SK-N-SH (cell line): ENCODE measurements around the gene NKD1. TPM values are rescaled to one million over a fixed set of nuclear protein-coding genes. Genes with fewer than 3 reads are reported as not detected.

Experiments
- CTCF ChIA-PET: fragments of 300-600, 350-600 bp; formaldehyde crosslinking; extraction: SDS; loops from one replicate; lab custom pipeline; 2021; lab: Yijun Ruan, JAX
- POLR2A ChIA-PET: fragments of 350-600 bp; sonication (Branson Sonifier 250); formaldehyde crosslinking; extraction: SDS; loops from one replicate; lab custom pipeline; 2020; ENCODE audit warnings: antibody characterized with exemption, inconsistent platforms; lab: Yijun Ruan, JAX
- DNase-seq: peaks from one replicate; pipeline ENCODE4 v3.0.0; 2012
- H2AFZ ChIP-seq: fragments of 200-600 bp; sonication (generic); 2 replicates; pipeline ENCODE4 v1.8.1; 2016; ENCODE audit warnings: antibody characterized with exemption, mild to moderate bottlenecking, low read depth
- H3F3A ChIP-seq: fragments of 200-600 bp; sonication (generic); replicated peaks from 2 replicates; pipeline ENCODE3; 2016; ENCODE audit warnings: antibody characterized with exemption, mild to moderate bottlenecking; ENCODE audit not compliant: insufficient read depth
- H3K27ac ChIP-seq, 2 experiments: fragments of 200-500 bp in 1 of 2; fragments of 200-600 bp in 1 of 2; sonication (Bioruptor generic) in 1 of 2; sonication (generic), shearing (Covaris generic) in 1 of 2; 2 replicates each; pipeline versions ENCODE4 v1.5.1 to v1.6.1; 2014 to 2016; ENCODE audit warnings: low read depth in 2 of 2, inconsistent platforms in 1 of 2, low read length in 1 of 2, mild to moderate bottlenecking in 1 of 2, mixed read lengths in 1 of 2
- H3K27me3 ChIP-seq: fragments of 200-600 bp; sonication (generic), shearing (Covaris generic); 2 replicates; pipeline ENCODE4 v1.6.1; 2016; ENCODE audit warnings: mixed run types; ENCODE audit not compliant: insufficient read depth
- H3K36me3 ChIP-seq, 2 experiments: fragments of 200-500 bp in 1 of 2; fragments of 200-600 bp in 1 of 2; sonication (Bioruptor generic) in 1 of 2; sonication (generic) in 1 of 2; replicated peaks in 1 of 2; 2 replicates each; pipeline versions ENCODE3 to v1.5.1; 2014 to 2016; ENCODE audit warnings: low read length in 1 of 2, mild to moderate bottlenecking in 1 of 2; ENCODE audit not compliant: insufficient read depth in 2 of 2, control insufficient read depth in 1 of 2
- H3K4me1 ChIP-seq, 2 experiments: fragments of 200-500 bp in 1 of 2; fragments of 200-600 bp in 1 of 2; sonication (Bioruptor generic) in 1 of 2; sonication (generic), shearing (Covaris generic) in 1 of 2; 2 replicates each; pipeline versions ENCODE4 v1.5.1 to v1.6.1; 2014 to 2016; ENCODE audit warnings: low read depth in 1 of 2, low read length in 1 of 2, mixed run types in 1 of 2; ENCODE audit not compliant: insufficient read depth in 2 of 2, control insufficient read depth in 1 of 2
- H3K4me2 ChIP-seq: fragments of 200-600 bp; sonication (generic), shearing (Covaris generic); 2 replicates; pipeline ENCODE4 v1.6.1; 2017; ENCODE audit warnings: mixed run types
- H3K4me3 ChIP-seq, 2 experiments: fragments of 200-500 bp in 1 of 2; fragments of 200-600 bp in 1 of 2; sonication (Bioruptor generic) in 1 of 2; sonication (generic), shearing (Covaris generic) in 1 of 2; 2 replicates each; pipeline versions ENCODE4 v1.5.1 to v1.8.1; 2014 to 2016; ENCODE audit warnings: low read depth in 2 of 2, inconsistent platforms in 1 of 2, low read length in 1 of 2, mild to moderate bottlenecking in 1 of 2, mixed read lengths in 1 of 2, moderate library complexity in 1 of 2
- H3K79me2 ChIP-seq: fragments of 200-600 bp; sonication (generic); 2 replicates; pipeline ENCODE4 v1.8.1; 2017; ENCODE audit warnings: mild to moderate bottlenecking; ENCODE audit not compliant: insufficient read depth
- H3K9ac ChIP-seq: fragments of 200-600 bp; sonication (generic); 2 replicates; pipeline ENCODE4 v1.6.1; 2017; ENCODE audit warnings: mixed run types
- H3K9me2 ChIP-seq: fragments of 200-600 bp; sonication (generic); 2 replicates; pipeline ENCODE4 v1.6.1; 2017; ENCODE audit warnings: mixed run types
- H3K9me3 ChIP-seq: fragments of 200-600 bp; sonication (generic); 2 replicates; pipeline ENCODE4 v1.6.1; 2017; ENCODE audit warnings: mixed run types, mild to moderate bottlenecking, moderate library complexity
- H4K20me1 ChIP-seq: fragments of 200-600 bp; sonication (generic); 2 replicates; pipeline ENCODE4 v1.6.1; 2017; ENCODE audit warnings: mild to moderate bottlenecking, mixed run types; ENCODE audit not compliant: insufficient read depth
- ELF1 ChIP-seq: IDR thresholded peaks from 2 replicates; pipeline ENCODE4 v1.4.0; 2012
- EP300 ChIP-seq, 2 experiments: IDR thresholded peaks; 2 replicates each; pipeline versions ENCODE4 v1.4.0 to v1.6.1; 2012; ENCODE audit warnings: borderline replicate concordance in 1 of 2, low read depth in 1 of 2, low read length in 1 of 2
- FOSL2 ChIP-seq: IDR thresholded peaks from 2 replicates; pipeline ENCODE4 v1.4.0; 2012; ENCODE audit warnings: low read depth, mild to moderate bottlenecking, moderate library complexity, borderline replicate concordance
- FOXM1 ChIP-seq: IDR thresholded peaks from 2 replicates; pipeline ENCODE4 v1.4.0; 2012; ENCODE audit warnings: low read depth, mild to moderate bottlenecking
- GABPA ChIP-seq: IDR thresholded peaks from 2 replicates; pipeline ENCODE4 v1.4.0; 2012; ENCODE audit warnings: low read depth, mild to moderate bottlenecking
- GATA2 ChIP-seq: sonication (generic); formaldehyde crosslinking; IDR thresholded peaks from 2 replicates; pipeline ENCODE4 v1.5.0; 2020; ENCODE audit warnings: mild to moderate bottlenecking, missing genetic modification reagents
- IRF3 ChIP-seq: fragments of 150-350 bp; IDR thresholded peaks from 2 replicates; pipeline ENCODE4 v1.6.1; 2016; ENCODE audit warnings: mild to moderate bottlenecking, low read depth, low read length
- JUND ChIP-seq: IDR thresholded peaks from 2 replicates; pipeline ENCODE4 v1.4.0; 2012
- MAX ChIP-seq: IDR thresholded peaks from 2 replicates; pipeline ENCODE4 v1.4.0; 2012; ENCODE audit warnings: low read depth
- NRF1 ChIP-seq: IDR thresholded peaks from 2 replicates; pipeline ENCODE4 v1.6.1; 2012; ENCODE audit warnings: low read depth, mild to moderate bottlenecking, low read length
- POLR2AphosphoS5 ChIP-seq: IDR thresholded peaks from 2 replicates; pipeline ENCODE4 v1.6.1; 2012; ENCODE audit warnings: low read depth, low read length
- RFX5 ChIP-seq: IDR thresholded peaks from 2 replicates; pipeline ENCODE4 v1.6.1; 2012; ENCODE audit warnings: mild to moderate bottlenecking, improper control_type of control experiment, low read length
- RXRA ChIP-seq: IDR thresholded peaks from 2 replicates; pipeline ENCODE4 v1.4.0; 2012; ENCODE audit warnings: low read depth, mild to moderate bottlenecking, borderline replicate concordance
- TCF12 ChIP-seq: IDR thresholded peaks from 2 replicates; pipeline ENCODE4 v1.4.0; 2012
- TEAD4 ChIP-seq: IDR thresholded peaks from 2 replicates; pipeline ENCODE4 v1.4.0; 2012; ENCODE audit warnings: mild to moderate bottlenecking, borderline replicate concordance; ENCODE audit not compliant: insufficient read depth
- YY1 ChIP-seq: IDR thresholded peaks from 2 replicates; pipeline ENCODE4 v1.4.0; 2012; ENCODE audit warnings: low read depth, mild to moderate bottlenecking
- whole genome bisulfite sequencing: methylation state at CpG from one replicate; pipeline ENCODE4 v1.1.6; 2017; ENCODE audit warnings: low lambda C conversion rate; 5-methylcytosine and 5-hydroxymethylcytosine counted together
- polyA plus RNA-seq, 3 experiments: library from polyadenylated mRNA; depleted of rRNA; stranded (reverse); fragments of >200 nt; gene quantifications; 2 replicates each; pipeline ENCODE4 v1.2.3, GENCODE V29; 2012
- TF ChIP-seq, protein P1 (sequence below): IDR thresholded peaks from 2 replicates; pipeline ENCODE4; 2012
- TF ChIP-seq, protein P2 (sequence below): fragments of 150-350 bp; IDR thresholded peaks from 2 replicates; pipeline ENCODE4 v1.6.1; 2017; ENCODE audit warnings: antibody characterized with exemption, low read length, low read depth, borderline replicate concordance

Gene NKD1
- polyA plus RNA-seq, 1 of the 3 experiments (the other 2 are of a cell fraction), result 0.02 TPM

DNA sequence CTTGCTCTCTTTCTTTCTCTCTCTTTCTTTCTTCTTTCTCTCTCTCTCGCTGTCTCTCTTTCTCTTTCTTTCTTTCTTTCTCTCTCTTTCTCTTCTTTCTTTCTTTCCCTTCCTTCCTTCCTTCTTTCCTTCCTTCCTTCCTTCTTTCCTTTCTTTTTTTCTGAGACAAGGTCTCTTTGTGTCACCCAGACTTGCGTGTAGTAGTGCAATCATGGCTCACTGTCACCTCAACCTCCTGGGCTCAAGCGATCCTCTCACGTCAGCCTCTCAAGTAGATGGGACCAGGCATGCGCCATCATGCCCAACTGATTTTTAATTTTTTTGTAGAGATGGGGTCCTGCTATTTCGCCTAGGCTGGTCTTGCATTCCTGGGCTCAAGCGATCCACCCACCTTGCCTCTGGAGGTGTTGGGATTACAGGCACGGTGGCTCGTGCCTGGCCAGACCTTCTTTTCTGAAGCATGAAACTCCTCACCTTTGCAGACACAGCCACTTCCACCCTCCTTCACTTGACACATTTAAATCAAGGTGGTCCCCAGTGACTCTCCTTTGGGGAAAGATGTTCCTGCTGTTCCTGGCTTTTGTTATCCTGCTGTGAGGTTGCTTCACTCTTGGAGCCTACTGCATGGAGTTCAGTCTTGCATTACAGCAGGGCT lies 26.8 kb upstream of the NKD1 start:
- Histone ChIP-seq H3K4me2 (no peak overlapping the region), H3K27me3 (no peaks in the 10 kb centered on the region), H3K79me2 (no peaks in the 10 kb centered on the region), H3K4me3 (no peak overlapping the region), H3K9me3 (no peaks in the 10 kb centered on the region), H4K20me1 (no peaks in the 10 kb centered on the region), H3K36me3 (no peaks in the 10 kb centered on the region), H3K4me1 (no peaks in the 10 kb centered on the region), H2AFZ (no peak overlapping the region), H3K9ac (no peak overlapping the region), H3F3A (no peaks in the 10 kb centered on the region), H3K27ac (no peak overlapping the region), H3K9me2 (no peaks in the 10 kb centered on the region)
- no peak for DNase-seq
- no peak for TF ChIP-seq ELF1
- no peak for TF ChIP-seq EP300 (IDR thresholded peaks at IDR 0.05; ENCODE audit: borderline replicate concordance in 1 of 2, low read depth in 1 of 2, low read length in 1 of 2)
- no peak for TF ChIP-seq YY1
- no peak for TF ChIP-seq GATA2 (CRISPR knock-in tag)
- no peak for TF ChIP-seq GABPA
- no peak for TF ChIP-seq FOXM1
- TF ChIP-seq NRF1, result no peak
- TF ChIP-seq FOSL2, result no peak
- TF ChIP-seq RFX5, result no peak
- TF ChIP-seq POLR2AphosphoS5, result no peak
- no peak for TF ChIP-seq JUND
- TF ChIP-seq RXRA, result no peak
- TF ChIP-seq IRF3, result no peak
- no peak for TF ChIP-seq MAX
- TF ChIP-seq TCF12, result no peak
- no peak for TF ChIP-seq TEAD4
- TF ChIP-seq, protein P1, sequence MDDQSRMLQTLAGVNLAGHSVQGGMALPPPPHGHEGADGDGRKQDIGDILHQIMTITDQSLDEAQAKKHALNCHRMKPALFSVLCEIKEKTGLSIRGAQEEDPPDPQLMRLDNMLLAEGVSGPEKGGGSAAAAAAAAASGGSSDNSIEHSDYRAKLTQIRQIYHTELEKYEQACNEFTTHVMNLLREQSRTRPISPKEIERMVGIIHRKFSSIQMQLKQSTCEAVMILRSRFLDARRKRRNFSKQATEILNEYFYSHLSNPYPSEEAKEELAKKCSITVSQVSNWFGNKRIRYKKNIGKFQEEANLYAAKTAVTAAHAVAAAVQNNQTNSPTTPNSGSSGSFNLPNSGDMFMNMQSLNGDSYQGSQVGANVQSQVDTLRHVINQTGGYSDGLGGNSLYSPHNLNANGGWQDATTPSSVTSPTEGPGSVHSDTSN, result no peak
- TF ChIP-seq, protein P2, sequence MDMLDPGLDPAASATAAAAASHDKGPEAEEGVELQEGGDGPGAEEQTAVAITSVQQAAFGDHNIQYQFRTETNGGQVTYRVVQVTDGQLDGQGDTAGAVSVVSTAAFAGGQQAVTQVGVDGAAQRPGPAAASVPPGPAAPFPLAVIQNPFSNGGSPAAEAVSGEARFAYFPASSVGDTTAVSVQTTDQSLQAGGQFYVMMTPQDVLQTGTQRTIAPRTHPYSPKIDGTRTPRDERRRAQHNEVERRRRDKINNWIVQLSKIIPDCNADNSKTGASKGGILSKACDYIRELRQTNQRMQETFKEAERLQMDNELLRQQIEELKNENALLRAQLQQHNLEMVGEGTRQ, result no peak
- WGBS, result 51% methylated on average over 9 of the region's 9 CpGs
- POLR2A ChIA-PET, result no interaction called here
- CTCF ChIA-PET, result interaction anchor here (1.0 kb wide), 2 partner anchors 10 to 16 kb away, joined by 3 to 5 read pairs; no protein-coding TSS in a partner anchor
